Measurements from ENCODE around the gene ZNF548. TPM values are rescaled to one million over a fixed set of nuclear protein-coding genes. Genes with fewer than 3 reads are reported as not detected.

The ZNF548 gene
- total RNA-seq, 2 donors from 2014 or later = 6.6 to 7.5 TPM

DNA sequence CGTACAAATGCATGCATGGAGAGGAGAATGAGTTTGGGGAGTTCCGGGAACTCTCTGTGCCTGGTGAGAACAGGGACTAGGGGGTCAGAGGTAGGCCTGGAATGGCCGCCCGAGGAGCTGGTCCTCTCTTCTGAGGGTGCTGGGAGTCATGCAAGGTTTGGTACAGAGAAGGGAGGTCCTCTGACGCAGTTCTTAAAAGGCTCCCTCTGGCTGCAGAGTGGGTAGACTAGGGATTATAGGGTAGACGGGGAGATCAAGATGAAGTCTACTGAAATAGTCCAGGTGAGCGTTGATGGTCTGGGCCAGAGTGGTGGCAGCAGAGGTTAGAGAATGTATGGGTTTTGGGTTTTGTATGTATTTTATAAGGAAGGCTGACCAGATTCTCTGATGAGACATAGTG lies 37.8 kb upstream of the ZNF548 start:
- no peak for ATAC-seq
- Histone ChIP-seq H3K36me3 (replicated peaks in 1 of 2; ENCODE audit: insufficient read depth in 1 of 2, low read depth in 2 of 2) (peaks cover 0 to 18% of the 10 kb centered on the region in 2 donors), H3K27me3 (no peaks in the 10 kb centered on the region), H3K4me1 (peaks cover 15% of the 10 kb centered on the region), H3K9me3 (peaks cover 0 to 10% (median 0%) of the 10 kb centered on the region in 3 donors), H3K27ac (peak overlapping the region in 1 of 4 donors; percentile 46), H3K4me3 (peak overlapping the region; percentile 44 to 50)
- no peak for TF ChIP-seq POLR2A (IDR thresholded peaks at IDR 0.05)
- TF ChIP-seq, protein P1, sequence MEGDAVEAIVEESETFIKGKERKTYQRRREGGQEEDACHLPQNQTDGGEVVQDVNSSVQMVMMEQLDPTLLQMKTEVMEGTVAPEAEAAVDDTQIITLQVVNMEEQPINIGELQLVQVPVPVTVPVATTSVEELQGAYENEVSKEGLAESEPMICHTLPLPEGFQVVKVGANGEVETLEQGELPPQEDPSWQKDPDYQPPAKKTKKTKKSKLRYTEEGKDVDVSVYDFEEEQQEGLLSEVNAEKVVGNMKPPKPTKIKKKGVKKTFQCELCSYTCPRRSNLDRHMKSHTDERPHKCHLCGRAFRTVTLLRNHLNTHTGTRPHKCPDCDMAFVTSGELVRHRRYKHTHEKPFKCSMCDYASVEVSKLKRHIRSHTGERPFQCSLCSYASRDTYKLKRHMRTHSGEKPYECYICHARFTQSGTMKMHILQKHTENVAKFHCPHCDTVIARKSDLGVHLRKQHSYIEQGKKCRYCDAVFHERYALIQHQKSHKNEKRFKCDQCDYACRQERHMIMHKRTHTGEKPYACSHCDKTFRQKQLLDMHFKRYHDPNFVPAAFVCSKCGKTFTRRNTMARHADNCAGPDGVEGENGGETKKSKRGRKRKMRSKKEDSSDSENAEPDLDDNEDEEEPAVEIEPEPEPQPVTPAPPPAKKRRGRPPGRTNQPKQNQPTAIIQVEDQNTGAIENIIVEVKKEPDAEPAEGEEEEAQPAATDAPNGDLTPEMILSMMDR (IDR thresholded peaks at IDR 0.05) = no peak
- WGBS, 2 donors = 18 to 19% methylated on average over 4 to 7 of the region's 7 CpGs
- DNase-seq = no peak
- intact Hi-C loops (cut with DNase I) = no loop called here

- intact Hi-C loops (cut with DNase I) = no loop called here
- no peak for DNase-seq
- WGBS, 2 donors = 94 to 100% methylated on average over 4 of the region's 4 CpGs
- Histone ChIP-seq H3K9me3 (peaks cover 0 to 34% (median 0%) of the 10 kb centered on the region in 3 donors), H3K27me3 (no peaks in the 10 kb centered on the region), H3K36me3 (replicated peaks in 1 of 2; ENCODE audit: insufficient read depth in 1 of 2, low read depth in 2 of 2) (peaks cover 0 to 22% of the 10 kb centered on the region in 2 donors), H3K4me1 (peaks cover 12% of the 10 kb centered on the region), H3K4me3 (no peak overlapping the region), H3K27ac (no peak overlapping the region)
- TF ChIP-seq, protein P1 (IDR thresholded peaks at IDR 0.05) = no peak
- TF ChIP-seq POLR2A (IDR thresholded peaks at IDR 0.05) = no peak
- no peak for ATAC-seq
Measured at GRCh38 chr19:57355916-57356315, 33.7 kb upstream of the ZNF548 start.

GRCh38 chr19:57357406-57357805 lies 32.2 kb upstream of the ZNF548 start:
- WGBS, 2 donors = 89 to 100% methylated on average over 4 to 5 of the region's 5 CpGs
- Histone ChIP-seq H3K4me3 (no peak overlapping the region), H3K27ac (no peak overlapping the region), H3K27me3 (no peaks in the 10 kb centered on the region), H3K36me3 (replicated peaks in 1 of 2; ENCODE audit: insufficient read depth in 1 of 2, low read depth in 2 of 2) (peaks cover 0 to 22% of the 10 kb centered on the region in 2 donors), H3K9me3 (peaks cover 0 to 34% (median 0%) of the 10 kb centered on the region in 3 donors), H3K4me1 (peaks cover under 1% of the 10 kb centered on the region)
- ATAC-seq = no peak
- intact Hi-C loops (cut with DNase I) = no loop called here
- DNase-seq = no peak
- TF ChIP-seq, protein P1 (IDR thresholded peaks at IDR 0.05) = no peak
- no peak for TF ChIP-seq POLR2A (IDR thresholded peaks at IDR 0.05)

DNA sequence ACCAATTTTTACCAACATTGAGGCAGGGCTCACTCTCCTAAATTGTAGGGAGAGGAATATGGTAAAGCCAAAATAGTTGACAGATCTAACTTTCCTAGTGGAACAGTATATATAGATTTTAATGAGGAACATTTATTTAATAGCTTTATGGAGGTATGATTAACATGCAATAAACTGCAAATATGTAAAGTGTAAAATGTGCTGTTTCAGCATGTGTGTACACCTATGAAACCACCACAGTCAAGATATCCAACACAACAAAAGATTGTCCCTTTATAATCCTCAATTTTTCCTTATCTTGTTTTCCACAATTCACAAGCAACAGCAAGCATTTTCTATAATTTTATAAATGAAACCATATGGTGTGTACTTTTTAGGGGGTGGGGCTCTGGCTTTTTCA lies 30.4 kb upstream of the ZNF548 start:
- no peak for ATAC-seq
- intact Hi-C loops (cut with DNase I) = no loop called here
- TF ChIP-seq, protein P1 (IDR thresholded peaks at IDR 0.05) = no peak
- TF ChIP-seq POLR2A (IDR thresholded peaks at IDR 0.05) = no peak
- H3K27ac ChIP-seq = no peak overlapping the region
- no peak for DNase-seq
- H3K4me1 ChIP-seq = peaks cover 7% of the 10 kb centered on the region
- H3K9me3 ChIP-seq = peaks cover 0 to 34% (median 0%) of the 10 kb centered on the region in 3 donors
- peaks cover 0 to 19% of the 10 kb centered on the region in 2 donors for H3K36me3 ChIP-seq (replicated peaks in 1 of 2; ENCODE audit: insufficient read depth in 1 of 2, low read depth in 2 of 2)
- H3K4me3 ChIP-seq = no peak overlapping the region
- H3K27me3 ChIP-seq = no peaks in the 10 kb centered on the region

- Histone ChIP-seq H3K4me1 (peaks cover 12% of the 10 kb centered on the region), H3K36me3 (replicated peaks in 1 of 2; ENCODE audit: insufficient read depth in 1 of 2, low read depth in 2 of 2) (no peaks in the 10 kb centered on the region), H3K4me3 (no peak overlapping the region), H3K27ac (peak overlapping the region in 1 of 4 donors; percentile 86), H3K27me3 (no peaks in the 10 kb centered on the region), H3K9me3 (peaks cover 0 to 25% (median 0%) of the 10 kb centered on the region in 3 donors)
- TF ChIP-seq, protein P1 (IDR thresholded peaks at IDR 0.05) = no peak
- TF ChIP-seq POLR2A (IDR thresholded peaks at IDR 0.05) = no peak
- no peak for DNase-seq
- no peak for ATAC-seq
- WGBS, 2 donors = 60 to 68% methylated on average over 2 of the region's 2 CpGs
- intact Hi-C loops (cut with DNase I) = no loop called here
Measured at GRCh38 chr19:57362419-57362818, 27.2 kb upstream of the ZNF548 start.
